ENCODE results near the gene FARP2.

DNA sequence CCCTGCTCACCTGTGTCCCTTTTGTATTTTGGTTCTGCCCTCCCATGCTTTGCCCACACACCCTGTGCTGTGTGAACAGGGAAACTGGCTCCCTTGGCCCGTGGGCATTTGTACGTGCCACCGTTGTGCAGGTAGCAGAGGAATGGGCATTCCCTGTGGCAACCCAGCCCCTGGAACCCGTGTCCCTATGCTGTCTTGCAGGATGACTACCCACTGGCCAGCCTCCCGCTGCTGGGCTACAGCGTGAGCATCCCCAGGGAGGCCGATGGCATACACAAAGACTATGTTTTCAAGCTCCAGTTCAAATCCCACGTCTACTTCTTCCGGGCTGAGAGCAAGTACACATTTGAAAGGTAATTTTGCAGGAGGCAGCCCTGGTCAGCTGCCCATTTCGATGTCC is 137.0 kb downstream of the FARP2 start:
- TF ChIP-seq, protein P1, sequence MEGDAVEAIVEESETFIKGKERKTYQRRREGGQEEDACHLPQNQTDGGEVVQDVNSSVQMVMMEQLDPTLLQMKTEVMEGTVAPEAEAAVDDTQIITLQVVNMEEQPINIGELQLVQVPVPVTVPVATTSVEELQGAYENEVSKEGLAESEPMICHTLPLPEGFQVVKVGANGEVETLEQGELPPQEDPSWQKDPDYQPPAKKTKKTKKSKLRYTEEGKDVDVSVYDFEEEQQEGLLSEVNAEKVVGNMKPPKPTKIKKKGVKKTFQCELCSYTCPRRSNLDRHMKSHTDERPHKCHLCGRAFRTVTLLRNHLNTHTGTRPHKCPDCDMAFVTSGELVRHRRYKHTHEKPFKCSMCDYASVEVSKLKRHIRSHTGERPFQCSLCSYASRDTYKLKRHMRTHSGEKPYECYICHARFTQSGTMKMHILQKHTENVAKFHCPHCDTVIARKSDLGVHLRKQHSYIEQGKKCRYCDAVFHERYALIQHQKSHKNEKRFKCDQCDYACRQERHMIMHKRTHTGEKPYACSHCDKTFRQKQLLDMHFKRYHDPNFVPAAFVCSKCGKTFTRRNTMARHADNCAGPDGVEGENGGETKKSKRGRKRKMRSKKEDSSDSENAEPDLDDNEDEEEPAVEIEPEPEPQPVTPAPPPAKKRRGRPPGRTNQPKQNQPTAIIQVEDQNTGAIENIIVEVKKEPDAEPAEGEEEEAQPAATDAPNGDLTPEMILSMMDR (IDR thresholded peaks at IDR 0.05; ENCODE audit: low read depth, low read length), result no peak
- TF ChIP-seq POLR2A (IDR thresholded peaks at IDR 0.05; ENCODE audit: extremely low read depth, insufficient read length), result no peak
- TF ChIP-seq, protein P2, sequence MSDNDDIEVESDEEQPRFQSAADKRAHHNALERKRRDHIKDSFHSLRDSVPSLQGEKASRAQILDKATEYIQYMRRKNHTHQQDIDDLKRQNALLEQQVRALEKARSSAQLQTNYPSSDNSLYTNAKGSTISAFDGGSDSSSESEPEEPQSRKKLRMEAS (IDR thresholded peaks at IDR 0.05; ENCODE audit: low read depth, low read length), result no peak
- no peak for TF ChIP-seq MYC (IDR thresholded peaks at IDR 0.05; ENCODE audit: low read depth, low read length)
